ENCODE results near the gene LYAR. TPM values are rescaled to one million over a fixed set of nuclear protein-coding genes. Genes with fewer than 3 reads are reported as not detected.

LYAR gene
- total and polyA plus RNA-seq, 10 of the 15 experiments (the other 5 are each of a cell fraction or from before 2014, with no cell fraction given) = 18.3 to 85.4 (median 40.1) TPM

- peaks cover 0 to 10% of the 10 kb centered on the region in 2 experiments for H3K36me3 ChIP-seq (ENCODE audit: control insufficient read depth in 2 of 2, insufficient read depth in 2 of 2, low read length in 1 of 2)
- no peaks in the 10 kb centered on the region for H3K4me1 ChIP-seq (ENCODE audit: control insufficient read depth, insufficient read depth, low read length)
- POLR2A ChIA-PET = no interaction called here
- CTCF ChIA-PET = no interaction called here
- H3K4me3 ChIP-seq = no peak overlapping the region
- no peak for TF ChIP-seq WRNIP1 (IDR thresholded peaks at IDR 0.05; ENCODE audit: borderline replicate concordance, low read depth, low read length)
- TF ChIP-seq IKZF1 (conservative IDR thresholded peaks at IDR 0.05) = no peak
- no peak for TF ChIP-seq ATF3 (IDR thresholded peaks at IDR 0.05; ENCODE audit: borderline replicate concordance, extremely low read depth, low read depth, low read length)
- TF ChIP-seq NR2C2 (IDR thresholded peaks at IDR 0.05; ENCODE audit: borderline replicate concordance, control insufficient read depth, insufficient read length, low read depth) = no peak
- no peak for TF ChIP-seq SMAD5 (IDR thresholded peaks at IDR 0.05; ENCODE audit: low read depth)
- TF ChIP-seq SUPT20H (IDR thresholded peaks at IDR 0.05; ENCODE audit: borderline replicate concordance, control insufficient read depth, low read depth, low read length) = no peak
- no peak for TF ChIP-seq RELA (IDR thresholded peaks at IDR 0.05; ENCODE audit: borderline replicate concordance, partially characterized antibody)
- TF ChIP-seq ZNF217 (IDR thresholded peaks at IDR 0.05) = no peak
- no peak for TF ChIP-seq NFYA (IDR thresholded peaks at IDR 0.05; ENCODE audit: borderline replicate concordance, low read depth, low read length)
- TF ChIP-seq ZZZ3 (IDR thresholded peaks at IDR 0.05; ENCODE audit: control insufficient read depth, insufficient read length, low read depth) = no peak
- no peak for TF ChIP-seq PBX3 (IDR thresholded peaks at IDR 0.05; ENCODE audit: insufficient replicate concordance, low read depth, low read length)
- no peak for TF ChIP-seq TCF7 (IDR thresholded peaks at IDR 0.05; ENCODE audit: borderline replicate concordance)
- TF ChIP-seq CHD2 (IDR thresholded peaks at IDR 0.05; ENCODE audit: borderline replicate concordance, low read depth, low read length) = no peak
- no peaks in the 10 kb centered on the region for H3K27me3 ChIP-seq (replicated peaks in 1 of 2; ENCODE audit: control insufficient read depth in 2 of 2, insufficient read depth in 2 of 2, low read length in 1 of 2)
- H3K4me2 ChIP-seq (ENCODE audit: control insufficient read depth, insufficient read depth) = no peak overlapping the region
- H3K9ac ChIP-seq (ENCODE audit: control insufficient read depth, insufficient read depth, low read length) = no peak overlapping the region
- SMC1A ChIA-PET (ENCODE audit: uncharacterized antibody, unreplicated experiment) = no interaction called here
- H3K9me3 ChIP-seq (replicated peaks; ENCODE audit: control insufficient read depth, insufficient read depth, low read length) = no peaks in the 10 kb centered on the region
- H4K20me1 ChIP-seq (ENCODE audit: control insufficient read depth, insufficient read depth) = no peaks in the 10 kb centered on the region; the same call in 1 of the 2 replicates
- in situ Hi-C loops (cut with MboI) (no loop called here), intact Hi-C loops (cut with micrococcal nuclease; ENCODE audit: unreplicated experiment) (no loop called here)
- RAD21 ChIA-PET (ENCODE audit: unreplicated experiment) = no interaction called here
- ATAC-seq (no peak), FAIRE-seq (no peak), DNase-seq (ENCODE audit: low read depth, low spot score) (no peak)
- H2AFZ ChIP-seq (ENCODE audit: control insufficient read depth, low read depth, low read length) = no peak overlapping the region
- no TSS peak for BruUV-seq (replicated peaks)
- no peak overlapping the region for H3K27ac ChIP-seq (ENCODE audit: control insufficient read depth, insufficient read depth)
- WGBS (ENCODE audit: insufficient coverage, insufficient replicate concordance, low lambda C conversion rate, missing lambda C conversion rate) = 97% methylated on average over 5 of the region's 5 CpGs
- H3K79me2 ChIP-seq (ENCODE audit: control insufficient read depth, insufficient read depth, low read length) = no peaks in the 10 kb centered on the region
Measured at GRCh38 chr4:4302001-4302400, 12.0 kb upstream of the LYAR start.
